Embryonic facial prominence (tissue), 1 donor: ENCODE results near the gene NUTM2F.
"Not testable (repeated sequence)": the region's sequence is repeated elsewhere in the genome, so short reads cannot be mapped to it uniquely, and the experiment has no call there.

ENCODE experiments used
- DNase-seq: peaks from one replicate; pipeline ENCODE4 v3.0.0-alpha.2; 2016; ENCODE audit errors: extremely low spot score

Gene NUTM2F

GRCh38 chr9:94328544-94328943, at the start of gene NUTM2F:
Gene NUTM2F, minus strand, starts transcription at chr9:94328644. Its CDS starts 21 bp downstream, at chr9:94328623.
- DNase-seq, result not testable (repeated sequence)

- not testable (repeated sequence) for DNase-seq
Measured at GRCh38 chr9:94375197-94375596, 46.8 kb upstream of the NUTM2F start.

- peak; percentile 83 for DNase-seq
Measured at GRCh38 chr9:94374176-94375056, 46.0 kb upstream of the NUTM2F start.

- DNase-seq, result not testable (repeated sequence)
Measured at GRCh38 chr9:94373779-94374175, 45.3 kb upstream of the NUTM2F start.

GRCh38 chr9:94370266-94370665, 41.8 kb upstream of the NUTM2F start:
- DNase-seq, result not testable (repeated sequence)

- DNase-seq, result not testable (repeated sequence)
Measured at GRCh38 chr9:94364093-94364614, 35.7 kb upstream of the NUTM2F start.

GRCh38 chr9:94357158-94357557, 28.7 kb upstream of the NUTM2F start:
- not testable (repeated sequence) for DNase-seq

GRCh38 chr9:94351901-94352723, 23.7 kb upstream of the NUTM2F start:
- DNase-seq, result not testable (repeated sequence)

- DNase-seq, result not testable (repeated sequence)
Measured at GRCh38 chr9:94348754-94349153, 20.3 kb upstream of the NUTM2F start.

GRCh38 chr9:94347451-94347850, 19.0 kb upstream of the NUTM2F start:
- not testable (repeated sequence) for DNase-seq

GRCh38 chr9:94341703-94342102, 13.3 kb upstream of the NUTM2F start:
- not testable (repeated sequence) for DNase-seq

GRCh38 chr9:94340750-94341149, 12.3 kb upstream of the NUTM2F start:
- not testable (repeated sequence) for DNase-seq

- not testable (repeated sequence) for DNase-seq
Measured at GRCh38 chr9:94339657-94340056, 11.2 kb upstream of the NUTM2F start.

- not testable (repeated sequence) for DNase-seq
Measured at GRCh38 chr9:94338723-94339122, 10.3 kb upstream of the NUTM2F start.

- not testable (repeated sequence) for DNase-seq
Measured at GRCh38 chr9:94336445-94336844, 8.0 kb upstream of the NUTM2F start.

- DNase-seq, result not testable (repeated sequence)
Measured at GRCh38 chr9:94325583-94325982, 2.9 kb downstream of the NUTM2F start.

- DNase-seq, result not testable (repeated sequence)
Measured at GRCh38 chr9:94323153-94323798, 5.2 kb downstream of the NUTM2F start.

GRCh38 chr9:94322342-94322940, 6.0 kb downstream of the NUTM2F start:
- not testable (repeated sequence) for DNase-seq

- DNase-seq, result not testable (repeated sequence)
Measured at GRCh38 chr9:94317949-94318657, 10.3 kb downstream of the NUTM2F start.

GRCh38 chr9:94316236-94316635, 12.2 kb downstream of the NUTM2F start:
- DNase-seq, result not testable (repeated sequence)
